Measurements from ENCODE around the gene LTN1.

DNA sequence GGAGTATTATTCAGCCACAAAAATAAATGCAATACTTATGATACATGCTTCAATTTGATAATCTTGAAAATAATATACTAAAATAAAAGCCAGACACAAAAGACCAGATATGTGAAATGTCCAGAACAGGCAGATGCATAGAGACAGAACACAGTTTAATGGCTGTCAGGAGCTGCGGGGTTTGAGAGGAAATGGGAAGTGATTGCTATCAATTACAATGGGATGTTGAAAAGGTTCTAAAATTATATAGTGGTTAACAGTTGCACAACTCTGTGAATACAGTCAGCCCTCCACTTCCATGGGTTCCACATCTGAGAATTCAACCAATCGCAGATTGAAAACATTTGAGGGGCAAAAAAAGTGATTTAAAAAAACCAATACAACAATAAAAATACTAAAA, 54.0 kb downstream of the LTN1 start:
- TF ChIP-seq EP300 (IDR thresholded peaks at IDR 0.05; ENCODE audit: borderline replicate concordance), result no peak
- no peak for TF ChIP-seq RAD21 (IDR thresholded peaks at IDR 0.05; ENCODE audit: low read depth)
- TF ChIP-seq EGR1 (IDR thresholded peaks at IDR 0.05), result no peak
- TF ChIP-seq, protein P1, sequence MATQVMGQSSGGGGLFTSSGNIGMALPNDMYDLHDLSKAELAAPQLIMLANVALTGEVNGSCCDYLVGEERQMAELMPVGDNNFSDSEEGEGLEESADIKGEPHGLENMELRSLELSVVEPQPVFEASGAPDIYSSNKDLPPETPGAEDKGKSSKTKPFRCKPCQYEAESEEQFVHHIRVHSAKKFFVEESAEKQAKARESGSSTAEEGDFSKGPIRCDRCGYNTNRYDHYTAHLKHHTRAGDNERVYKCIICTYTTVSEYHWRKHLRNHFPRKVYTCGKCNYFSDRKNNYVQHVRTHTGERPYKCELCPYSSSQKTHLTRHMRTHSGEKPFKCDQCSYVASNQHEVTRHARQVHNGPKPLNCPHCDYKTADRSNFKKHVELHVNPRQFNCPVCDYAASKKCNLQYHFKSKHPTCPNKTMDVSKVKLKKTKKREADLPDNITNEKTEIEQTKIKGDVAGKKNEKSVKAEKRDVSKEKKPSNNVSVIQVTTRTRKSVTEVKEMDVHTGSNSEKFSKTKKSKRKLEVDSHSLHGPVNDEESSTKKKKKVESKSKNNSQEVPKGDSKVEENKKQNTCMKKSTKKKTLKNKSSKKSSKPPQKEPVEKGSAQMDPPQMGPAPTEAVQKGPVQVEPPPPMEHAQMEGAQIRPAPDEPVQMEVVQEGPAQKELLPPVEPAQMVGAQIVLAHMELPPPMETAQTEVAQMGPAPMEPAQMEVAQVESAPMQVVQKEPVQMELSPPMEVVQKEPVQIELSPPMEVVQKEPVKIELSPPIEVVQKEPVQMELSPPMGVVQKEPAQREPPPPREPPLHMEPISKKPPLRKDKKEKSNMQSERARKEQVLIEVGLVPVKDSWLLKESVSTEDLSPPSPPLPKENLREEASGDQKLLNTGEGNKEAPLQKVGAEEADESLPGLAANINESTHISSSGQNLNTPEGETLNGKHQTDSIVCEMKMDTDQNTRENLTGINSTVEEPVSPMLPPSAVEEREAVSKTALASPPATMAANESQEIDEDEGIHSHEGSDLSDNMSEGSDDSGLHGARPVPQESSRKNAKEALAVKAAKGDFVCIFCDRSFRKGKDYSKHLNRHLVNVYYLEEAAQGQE (IDR thresholded peaks at IDR 0.05; ENCODE audit: low read depth), result no peak
- TF ChIP-seq, protein P2, sequence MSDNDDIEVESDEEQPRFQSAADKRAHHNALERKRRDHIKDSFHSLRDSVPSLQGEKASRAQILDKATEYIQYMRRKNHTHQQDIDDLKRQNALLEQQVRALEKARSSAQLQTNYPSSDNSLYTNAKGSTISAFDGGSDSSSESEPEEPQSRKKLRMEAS (IDR thresholded peaks at IDR 0.05), result no peak
- TF ChIP-seq ZBTB7A (IDR thresholded peaks at IDR 0.05; ENCODE audit: low read depth), result no peak
- no peak for TF ChIP-seq FOXM1 (IDR thresholded peaks at IDR 0.05; ENCODE audit: borderline replicate concordance, low read depth)
- no peak for TF ChIP-seq YY1 (IDR thresholded peaks at IDR 0.05; ENCODE audit: low read depth)
- TF ChIP-seq CREB1 (IDR thresholded peaks at IDR 0.05; ENCODE audit: low read depth), result no peak
- TF ChIP-seq TAF1 (IDR thresholded peaks at IDR 0.05; ENCODE audit: low read depth), result no peak
- TF ChIP-seq NFIC (IDR thresholded peaks at IDR 0.05), result no peak
- TF ChIP-seq TEAD4 (IDR thresholded peaks at IDR 0.05), result no peak

All from Ishikawa (cell line).